Activated CD4-positive, alpha-beta T cell treated with anti-CD3 and anti-CD28 coated beads for 36 hours (primary cell): ENCODE data around the gene CNN2. TPM values are rescaled to one million over a fixed set of nuclear protein-coding genes. Genes with fewer than 3 reads are reported as not detected.
A peak's percentile ranks its signal among the peaks of the same experiment; 100 is the strongest.

Source experiments
- ATAC-seq: fragments of 200-7000 bp; cut with Tn5 transposase; one replicate; pipeline ENCODE4 v1.10.0; 2021; ENCODE audit warnings: mild to moderate bottlenecking, moderate library complexity
- CTCF ChIA-PET: fragments of 350-600 bp; sonication (Branson Sonifier 250); formaldehyde crosslinking; loops from one replicate; lab custom pipeline; 2021; ENCODE audit warnings: antibody characterized with exemption; lab: Charles Lee
- POLR2A ChIA-PET: fragments of 350-600 bp; sonication (Branson Sonifier 250); formaldehyde crosslinking; loops from one replicate; lab custom pipeline; 2021; ENCODE audit warnings: antibody characterized with exemption, inconsistent platforms; lab: Charles Lee
- DNase-seq: peaks from one replicate; pipeline ENCODE4 v3.0.0-alpha.2; 2020
- H3K27ac Mint-ChIP-seq: one replicate; pipeline ENCODE4 v1.8.0; 2021; ENCODE audit warnings: mixed read lengths
- H3K27me3 Mint-ChIP-seq: one replicate; pipeline ENCODE4 v1.8.0; 2021; ENCODE audit warnings: mixed read lengths
- H3K36me3 Mint-ChIP-seq: one replicate; pipeline ENCODE4 v1.8.0; 2021; ENCODE audit warnings: low read depth, mixed read lengths
- H3K4me1 Mint-ChIP-seq: one replicate; pipeline ENCODE4 v1.8.0; 2021; ENCODE audit warnings: mixed read lengths
- H3K4me3 Mint-ChIP-seq: one replicate; pipeline ENCODE4 v1.8.0; 2021; ENCODE audit warnings: mild to moderate bottlenecking, moderate library complexity, mixed read lengths
- H3K9me3 Mint-ChIP-seq: one replicate; pipeline ENCODE4 v1.8.0; 2021; ENCODE audit warnings: low read depth, mixed read lengths
- intact Hi-C, 2 experiments: fragments of 100-400 bp; cut with DNase I in 1 of 2; cut with micrococcal nuclease in 1 of 2; formaldehyde crosslinking; loops; one replicate each; pipeline versions ENCODE4 v1.14.2 to v1.15.1; 2022 to 2024; cut with DNase I, micrococcal nuclease
- total RNA-seq, 2 experiments: library from RNA; stranded (reverse); gene quantifications; one replicate each; pipeline ENCODE4 v1.2.3, GENCODE V29; 2021

The CNN2 gene
- total RNA-seq, 2 experiments from 2014 or later, result 108 to 130 TPM

GRCh38 chr19:1086613-1087012 is 60.2 kb downstream of the CNN2 start:
- no peak overlapping the region for H3K27ac Mint-ChIP-seq

GRCh38 chr19:1087813-1088415 is 61.5 kb downstream of the CNN2 start:
- Mint-ChIP-seq H3K27me3 (no peaks in the 10 kb centered on the region), H3K4me3 (peak overlapping the region; percentile 32), H3K27ac (peak overlapping the region; percentile 86), H3K36me3 (peaks cover 43% of the 10 kb centered on the region), H3K9me3 (no peaks in the 10 kb centered on the region), H3K4me1 (peaks cover 47% of the 10 kb centered on the region)
- intact Hi-C loops, result no loop called here
- ChIA-PET CTCF (interaction anchor here (0.8 to 1.4 kb wide), 4 partner anchors 12 to 25 kb away, joined by 3 to 5 read pairs (median 3); no protein-coding TSS in a partner anchor), POLR2A (interaction anchor here (0.6 kb wide), 1 partner anchor 32 kb away, joined by 3 read pairs; no protein-coding TSS in a partner anchor)
- ATAC-seq (peak; percentile 33), DNase-seq (no peak)

More at GRCh38 chr19:1086613-1087012, 60.2 kb downstream of the CNN2 start:
- Mint-ChIP-seq H3K27me3 (no peaks in the 10 kb centered on the region), H3K4me3 (no peak overlapping the region), H3K36me3 (peaks cover 48% of the 10 kb centered on the region), H3K4me1 (peaks cover 54% of the 10 kb centered on the region), H3K9me3 (no peaks in the 10 kb centered on the region)
- ATAC-seq, result no peak
- CTCF ChIA-PET, result interaction anchor here (0.6 to 1.9 kb wide), 3 partner anchors 21 to 106 kb away, joined by 3 to 7 read pairs (median 3); no protein-coding TSS in a partner anchor
- intact Hi-C loops, result no loop called here
- DNase-seq, result no peak
- POLR2A ChIA-PET, result interaction anchor here (0.6 to 1.2 kb wide), 4 partner anchors 63 to 506 kb away, joined by 3 to 4 read pairs (median 3); partner anchors contain the start of gene CIRBP

GRCh38 chr19:1088416-1089010 is 62.1 kb downstream of the CNN2 start:
- POLR2A ChIA-PET, result no interaction called here
- Mint-ChIP-seq H3K27ac (peak overlapping the region; percentile 86), H3K4me1 (peaks cover 49% of the 10 kb centered on the region), H3K9me3 (no peaks in the 10 kb centered on the region), H3K27me3 (no peaks in the 10 kb centered on the region), H3K4me3 (no peak overlapping the region), H3K36me3 (peaks cover 48% of the 10 kb centered on the region)
- CTCF ChIA-PET, result interaction anchor here (0.8 to 1.4 kb wide), 2 partner anchors 13 to 14 kb away, joined by 3 to 5 read pairs; no protein-coding TSS in a partner anchor
- ATAC-seq (peak; percentile 9), DNase-seq (no peak)
- intact Hi-C loops, result no loop called here

Other genes starting within 250 kb of the CNN2 start
- 100 to 1,000 TPM; 584 to 738 TPM for gene PTBP1, start 229.2 kb upstream of the CNN2 start, total RNA-seq
- gene PLPPR3, start 204.7 kb upstream of the CNN2 start, total RNA-seq, result not detected
- gene AZU1, start 198.8 kb upstream of the CNN2 start, total RNA-seq, result not detected
- gene PRTN3, start 185.6 kb upstream of the CNN2 start, total RNA-seq, result not detected
- gene ELANE, start 174.3 kb upstream of the CNN2 start, total RNA-seq, result not detected
- gene CFD, start 166.9 kb upstream of the CNN2 start, total RNA-seq, result 1 to 10 TPM in 1 of 2 experiments, under 1 TPM in 1; 0.79 to 1.5 TPM
- 10 to 100 TPM; 52.6 to 70.3 TPM for gene MED16, start 133.4 kb upstream of the CNN2 start, total RNA-seq
- gene RNU6-9, start 133.1 kb upstream of the CNN2 start, total RNA-seq, result not detected
- 10 to 100 TPM; 73.7 to 83.3 TPM for gene R3HDM4, start 113.4 kb upstream of the CNN2 start, total RNA-seq
- 10 to 100 TPM; 14.3 to 18.4 TPM for gene KISS1R, start 109.3 kb upstream of the CNN2 start, total RNA-seq
- gene ARID3A, start 100.6 kb upstream of the CNN2 start, total RNA-seq, result 10 to 100 TPM; 25.1 to 36.0 TPM
- gene WDR18, start 42.3 kb upstream of the CNN2 start, total RNA-seq, result 10 to 100 TPM; 71.6 to 87.8 TPM
- under 1 TPM in 1 of 2 experiments, not detected in 1; 0.09 TPM for gene GRIN3B, start 26.2 kb upstream of the CNN2 start, total RNA-seq
- 100 to 1,000 TPM; 106 to 128 TPM for gene TMEM259, start 5.5 kb upstream of the CNN2 start, total RNA-seq
- gene RNU6-2, start 5.1 kb upstream of the CNN2 start, total RNA-seq, result not detected
- 10 to 100 TPM; 14.4 to 16.9 TPM for gene ABCA7, start 13.5 kb downstream of the CNN2 start, total RNA-seq
- 100 to 1,000 TPM; 107 to 137 TPM for gene ARHGAP45, start 40.6 kb downstream of the CNN2 start, total RNA-seq
- gene POLR2E, start 68.8 kb downstream of the CNN2 start, total RNA-seq, result 100 to 1,000 TPM; 171 to 229 TPM
- gene GPX4, start 77.4 kb downstream of the CNN2 start, total RNA-seq, result 100 to 1,000 TPM; 192 to 218 TPM
- gene SBNO2, start 147.7 kb downstream of the CNN2 start, total RNA-seq, result 100 to 1,000 TPM; 108 to 113 TPM
- gene STK11, start 179.2 kb downstream of the CNN2 start, total RNA-seq, result 10 to 100 TPM; 49.2 to 61.5 TPM
- 1 to 10 TPM in 1 of 2 experiments, under 1 TPM in 1; 0.82 to 1.1 TPM for gene CBARP, start 211.4 kb downstream of the CNN2 start, total RNA-seq
- gene ATP5F1D, start 215.1 kb downstream of the CNN2 start, total RNA-seq, result 100 to 1,000 TPM; 161 to 180 TPM
- 10 to 100 TPM; 46.5 to 47.9 TPM for gene MIDN, start 222.0 kb downstream of the CNN2 start, total RNA-seq
- 100 to 1,000 TPM; 123 to 188 TPM for gene CIRBP, start 242.7 kb downstream of the CNN2 start, total RNA-seq
- gene FAM174C, start 248.9 kb downstream of the CNN2 start, total RNA-seq, result 10 to 100 TPM; 75.3 to 88.3 TPM